NCI-H345 treated with DMSO at 0.1 percent for 48 hours (cell line): ENCODE measurements around the gene SIRT2.
"Not testable (repeated sequence)": the region's sequence is repeated elsewhere in the genome, so short reads cannot be mapped to it uniquely, and the experiment has no call there.

ENCODE experiments used
- DNase-seq: peaks from one replicate; lab custom pipeline; 2025; ENCODE audit not compliant: unreplicated experiment; lab: John Stamatoyannopoulos, UW

Gene SIRT2

DNA sequence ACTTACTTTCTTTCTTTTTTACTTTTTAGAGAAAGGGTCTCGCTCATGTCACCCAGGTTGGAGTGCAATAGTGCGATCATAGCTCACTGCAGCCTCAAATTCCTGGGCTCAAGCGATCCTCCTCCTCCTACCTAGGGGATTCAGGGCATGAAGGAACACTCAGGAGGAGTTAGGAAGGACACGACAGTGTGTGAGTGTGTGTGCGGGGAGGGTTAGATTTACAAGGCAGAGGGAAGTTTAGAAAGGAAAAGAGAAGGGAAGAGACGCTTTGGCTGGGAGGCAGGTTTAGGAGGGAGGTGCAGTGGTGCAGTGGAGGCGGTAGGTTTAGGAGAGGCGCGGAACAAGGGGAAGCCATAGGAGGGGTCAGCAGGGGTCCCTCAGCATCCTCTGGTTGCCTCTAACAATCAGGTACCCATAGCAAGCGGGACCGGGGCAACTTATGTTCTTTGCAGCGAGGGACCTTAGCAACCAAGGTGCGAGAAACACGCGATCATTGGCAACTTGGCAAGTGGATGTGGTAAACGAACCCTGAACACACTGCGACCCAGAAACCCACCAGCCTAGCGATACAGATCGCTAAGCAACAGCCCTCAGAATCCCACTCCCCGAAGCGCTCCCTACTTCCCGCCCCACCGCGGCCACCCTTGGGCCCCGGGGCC lies 501 bp downstream of the SIRT2 start:
- DNase-seq = no peak

DNA sequence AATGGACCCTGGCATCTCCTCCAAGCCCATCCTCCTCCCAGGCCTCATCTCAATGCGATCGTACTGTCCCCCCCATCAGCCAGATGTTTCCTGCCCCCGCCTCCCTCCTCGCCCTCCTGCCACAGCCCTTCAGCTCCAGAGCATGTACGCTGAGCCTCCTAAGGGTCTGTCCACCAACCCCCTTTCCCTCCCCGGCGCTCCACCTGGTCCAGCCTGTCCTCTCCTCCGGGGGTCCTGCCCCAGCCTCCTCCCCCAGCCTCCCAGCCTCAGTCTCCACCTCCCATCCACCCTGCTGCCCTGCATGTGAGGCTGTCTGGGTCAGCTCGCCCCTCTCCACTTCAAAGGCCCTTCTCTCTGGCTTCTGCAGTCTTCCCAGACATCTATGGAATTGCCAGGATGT lies 4.5 kb downstream of the SIRT2 start:
- no peak for DNase-seq

DNA sequence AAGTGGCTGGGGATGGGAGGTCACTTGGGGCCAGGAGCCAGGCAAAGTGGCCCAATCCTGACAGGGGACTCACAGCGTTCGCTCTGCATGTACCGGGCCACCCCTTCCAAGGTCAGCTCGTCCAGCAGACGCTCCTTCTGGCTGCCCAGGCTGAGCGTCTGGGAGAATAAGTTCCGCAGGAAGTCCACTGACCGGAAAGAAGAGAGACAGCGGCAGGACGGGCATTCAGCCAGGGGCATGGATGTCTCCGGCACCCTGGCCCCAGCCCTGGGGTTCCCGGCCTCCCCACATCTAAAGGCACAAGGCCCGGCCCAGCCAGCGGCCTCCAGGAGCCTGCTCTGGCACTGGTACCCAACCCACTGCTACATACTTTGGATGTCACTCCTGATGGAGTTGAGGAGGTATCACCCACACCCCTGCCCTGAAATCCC lies 6.1 kb downstream of the SIRT2 start:
- DNase-seq = no peak

DNA sequence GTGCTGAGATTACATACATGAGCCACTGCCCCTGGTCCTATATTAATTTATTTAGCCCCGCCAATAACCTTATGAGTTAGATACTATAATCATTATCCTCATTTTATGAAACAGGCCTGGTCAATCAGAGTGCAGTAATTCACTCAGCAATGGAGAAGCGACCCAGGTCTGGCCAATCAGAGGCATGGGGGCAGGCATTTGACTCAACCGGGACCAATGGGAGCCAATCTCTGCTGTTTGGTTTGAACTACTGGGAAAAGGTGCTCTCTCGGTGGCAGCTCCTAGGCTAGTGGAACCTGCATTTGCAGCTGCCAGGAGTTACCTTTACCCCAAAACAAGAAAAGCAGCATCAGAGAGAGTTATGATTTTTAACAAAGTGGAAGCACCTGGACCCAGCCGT lies 6.6 kb downstream of the SIRT2 start:
- no peak for DNase-seq

DNA sequence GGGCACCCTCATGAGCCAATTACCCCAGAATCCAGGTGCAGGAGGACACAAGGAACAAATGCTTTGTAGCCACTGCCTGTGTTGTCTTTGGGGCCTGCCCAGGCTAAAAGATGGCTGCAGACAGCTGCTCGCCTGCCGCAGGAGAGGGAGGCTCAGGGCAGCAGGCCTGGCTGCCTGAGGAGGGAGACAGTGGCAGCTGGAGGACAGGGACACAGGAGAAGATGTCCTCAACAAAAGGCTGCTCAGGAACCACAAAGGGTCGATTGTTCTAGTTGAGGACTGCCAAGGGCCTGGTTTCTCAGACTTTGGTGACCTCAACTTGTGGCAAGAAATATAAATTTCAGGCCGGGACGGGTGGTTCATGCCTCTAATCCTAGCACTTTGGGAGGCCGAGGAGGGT lies 7.6 kb downstream of the SIRT2 start:
- no peak for DNase-seq

DNA sequence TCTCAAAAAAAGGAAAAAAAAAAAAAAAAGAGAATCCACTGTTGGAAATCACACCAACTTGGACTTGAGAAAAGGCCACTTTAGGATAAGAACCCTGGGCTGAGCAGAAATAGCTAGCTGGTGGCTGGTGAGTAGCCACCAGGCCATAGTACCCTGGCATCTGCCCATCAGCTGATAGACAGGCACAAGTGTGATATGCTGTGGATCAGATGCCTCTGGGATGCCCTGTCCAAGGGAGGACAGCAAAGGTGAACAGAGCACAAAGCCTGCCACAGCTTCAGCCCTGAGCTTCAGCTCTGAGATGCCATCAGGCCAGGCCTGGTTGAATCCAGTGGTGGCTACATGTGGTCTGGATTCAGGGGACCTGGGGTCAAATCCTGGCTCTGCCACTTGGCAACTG lies 8.7 kb downstream of the SIRT2 start:
- no peak for DNase-seq

DNA sequence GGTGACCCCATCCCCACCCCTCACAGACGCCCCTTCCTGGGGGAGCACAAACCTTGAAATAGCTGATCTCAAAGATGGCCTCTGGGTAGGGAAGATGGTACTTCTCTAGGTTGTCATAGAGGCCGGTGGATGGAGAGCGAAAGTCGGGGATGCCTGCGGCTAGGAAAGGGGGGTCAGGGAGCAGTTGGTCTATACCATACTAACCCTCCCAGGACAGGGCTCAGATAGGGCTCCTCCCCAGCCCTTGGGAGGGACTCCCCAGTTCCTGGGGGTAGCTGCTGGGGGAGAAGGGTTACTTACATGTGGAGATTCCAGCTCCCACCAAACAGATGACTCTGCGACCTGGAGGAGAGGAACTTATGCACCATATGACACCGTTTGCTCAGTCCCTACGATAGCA lies 9.6 kb downstream of the SIRT2 start:
- no peak for DNase-seq

DNA sequence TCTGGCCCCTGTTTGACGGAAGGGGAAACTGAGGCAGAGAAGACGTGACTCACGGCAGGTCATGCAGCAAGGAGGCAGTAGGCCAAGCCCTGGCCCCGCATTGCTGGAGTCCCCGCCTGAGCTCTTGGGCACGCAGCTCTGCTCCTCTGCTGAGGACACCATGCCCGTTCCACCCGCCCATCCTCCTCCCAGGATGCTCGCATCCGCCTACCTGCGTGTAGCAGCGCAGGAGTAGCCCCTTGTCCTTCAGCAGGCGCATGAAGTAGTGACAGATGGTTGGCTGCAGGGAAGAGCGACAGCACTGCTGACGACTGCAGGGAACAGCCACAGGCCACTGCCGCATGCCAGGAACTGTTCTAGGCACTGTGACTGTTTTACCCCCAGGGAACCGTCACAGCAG lies 10.5 kb downstream of the SIRT2 start:
- DNase-seq = no peak

DNA sequence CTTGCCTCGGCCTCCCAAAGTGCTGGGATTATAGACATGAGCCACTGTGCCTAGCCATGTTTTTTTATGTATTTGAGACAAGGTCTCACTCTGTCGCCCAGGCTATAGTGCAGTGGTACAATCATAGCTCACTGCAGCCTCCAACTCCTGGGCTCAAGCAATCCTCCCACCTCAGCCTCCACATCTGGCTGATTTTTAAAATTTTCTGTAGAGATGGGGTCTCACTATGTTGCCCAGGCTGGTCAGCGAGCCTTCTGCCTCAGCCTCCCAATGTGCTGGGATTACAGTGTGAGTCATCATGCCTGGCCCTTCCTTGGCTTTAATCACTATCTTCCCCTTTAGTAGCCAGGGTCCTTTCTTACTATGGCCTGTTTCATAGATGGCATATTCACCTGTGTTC lies 14.7 kb downstream of the SIRT2 start:
- not testable (repeated sequence) for DNase-seq

DNA sequence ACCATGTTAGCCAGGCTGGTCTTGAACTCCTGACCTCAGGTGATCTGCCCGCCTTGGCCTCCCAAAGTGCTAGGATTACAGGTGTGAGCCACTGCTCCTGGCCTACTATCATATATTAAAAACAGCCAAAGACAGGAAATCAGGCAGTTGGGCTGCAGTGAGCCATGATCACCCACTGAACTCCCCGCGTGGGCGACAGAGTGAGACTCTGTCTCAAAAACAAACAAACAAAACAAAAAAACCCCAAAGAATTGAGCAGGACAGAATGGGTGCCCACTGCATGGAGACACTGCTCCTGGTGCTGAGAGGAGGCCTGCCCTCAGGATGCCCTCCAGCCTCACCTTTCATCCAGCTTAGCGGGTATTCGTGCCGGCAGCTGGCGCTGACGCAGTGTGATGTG lies 16.1 kb downstream of the SIRT2 start:
- no peak for DNase-seq

DNA sequence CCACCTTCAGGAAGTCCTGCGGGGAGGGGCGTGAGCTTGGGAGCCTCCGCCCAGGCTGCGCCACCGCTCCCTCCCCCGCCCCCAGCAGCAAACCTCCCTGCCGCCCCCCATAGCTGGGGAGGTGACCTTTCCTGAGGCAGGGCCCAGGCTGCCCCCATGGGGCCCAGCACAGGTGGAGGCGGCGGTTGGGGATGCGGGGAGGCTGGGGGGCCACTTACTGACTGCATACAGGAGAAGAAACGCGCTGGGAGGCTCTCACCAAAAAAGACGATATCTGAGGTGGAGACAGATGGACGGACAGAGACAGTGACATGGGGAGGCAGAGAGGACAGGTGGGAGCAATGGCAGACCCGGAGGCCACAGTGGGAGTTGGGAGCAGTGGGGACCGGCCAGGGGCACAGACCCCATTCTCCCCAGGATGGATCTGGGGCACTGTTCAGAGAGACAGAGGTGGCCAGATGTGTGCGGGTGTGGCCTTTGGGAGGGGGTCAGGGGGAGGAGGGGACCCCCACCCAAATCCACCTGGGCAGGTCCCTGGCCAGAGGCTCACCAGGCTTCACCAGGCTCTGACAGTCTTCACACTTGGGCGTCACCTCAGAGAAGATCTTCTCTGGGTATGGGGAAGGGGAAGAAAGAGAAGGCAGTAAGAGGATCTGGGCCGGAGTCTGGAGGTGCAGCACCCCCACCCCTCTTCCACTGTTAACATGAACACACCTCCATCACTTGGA lies 18.4 kb downstream of the SIRT2 start:
- DNase-seq = no peak

DNA sequence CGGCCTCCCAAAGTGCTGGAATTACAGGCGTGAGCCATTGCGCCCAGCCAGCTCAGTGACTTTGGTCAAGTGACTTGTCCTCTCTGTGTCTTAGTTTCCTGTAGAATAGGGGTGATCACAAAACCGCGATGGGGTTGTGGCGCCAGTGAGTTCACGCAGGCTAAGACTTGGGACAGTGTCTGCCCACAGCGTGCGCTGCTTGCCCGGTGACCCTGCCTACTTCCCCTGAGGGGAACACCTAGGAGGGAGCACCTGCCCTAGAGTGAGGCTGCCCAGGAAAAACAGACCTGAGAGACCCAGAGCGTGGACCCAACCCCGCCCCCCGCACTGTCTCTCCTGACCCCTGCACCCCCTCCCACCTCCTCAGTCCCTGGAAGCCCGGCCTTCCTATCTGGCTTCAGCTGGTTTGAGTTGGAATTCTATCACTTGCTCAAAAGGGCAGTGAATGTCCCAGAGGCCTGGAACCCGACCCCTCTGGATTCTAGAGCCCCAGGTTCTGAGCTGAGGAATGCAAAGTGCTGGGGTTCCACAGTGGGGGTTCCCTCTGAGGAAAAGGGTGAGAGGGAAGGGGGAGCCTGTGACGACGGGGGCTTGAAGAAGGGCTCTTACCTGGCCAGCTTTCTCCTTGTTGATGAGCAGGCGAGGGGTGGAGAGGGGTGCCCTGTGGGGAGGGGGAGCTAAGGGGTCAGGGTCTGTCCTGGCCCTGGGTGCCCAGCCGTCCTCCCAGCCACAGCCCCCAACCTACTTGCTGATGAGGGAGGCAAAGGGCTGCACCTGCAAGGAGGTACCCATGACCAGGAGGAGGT lies 19.1 kb downstream of the SIRT2 start:
- DNase-seq = no peak

DNA sequence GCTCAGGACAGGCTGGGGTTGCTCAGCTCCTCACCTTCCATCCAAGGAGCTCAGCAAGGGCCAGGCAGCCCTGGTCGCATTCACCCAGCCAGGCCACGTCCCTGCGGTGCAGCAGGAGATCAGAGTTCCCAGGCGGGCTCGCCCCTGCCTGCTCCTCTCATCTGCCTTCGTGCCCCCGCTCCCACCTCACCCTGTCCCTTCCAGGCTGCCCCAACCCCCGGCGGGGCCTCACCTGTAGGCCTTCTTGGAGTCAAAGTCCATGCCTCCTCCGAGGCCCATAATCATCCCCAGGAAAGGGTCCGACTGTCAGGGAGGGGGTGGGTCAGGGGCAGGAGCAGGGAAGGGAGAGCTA lies 20.0 kb downstream of the SIRT2 start:
- DNase-seq = no peak

DNA sequence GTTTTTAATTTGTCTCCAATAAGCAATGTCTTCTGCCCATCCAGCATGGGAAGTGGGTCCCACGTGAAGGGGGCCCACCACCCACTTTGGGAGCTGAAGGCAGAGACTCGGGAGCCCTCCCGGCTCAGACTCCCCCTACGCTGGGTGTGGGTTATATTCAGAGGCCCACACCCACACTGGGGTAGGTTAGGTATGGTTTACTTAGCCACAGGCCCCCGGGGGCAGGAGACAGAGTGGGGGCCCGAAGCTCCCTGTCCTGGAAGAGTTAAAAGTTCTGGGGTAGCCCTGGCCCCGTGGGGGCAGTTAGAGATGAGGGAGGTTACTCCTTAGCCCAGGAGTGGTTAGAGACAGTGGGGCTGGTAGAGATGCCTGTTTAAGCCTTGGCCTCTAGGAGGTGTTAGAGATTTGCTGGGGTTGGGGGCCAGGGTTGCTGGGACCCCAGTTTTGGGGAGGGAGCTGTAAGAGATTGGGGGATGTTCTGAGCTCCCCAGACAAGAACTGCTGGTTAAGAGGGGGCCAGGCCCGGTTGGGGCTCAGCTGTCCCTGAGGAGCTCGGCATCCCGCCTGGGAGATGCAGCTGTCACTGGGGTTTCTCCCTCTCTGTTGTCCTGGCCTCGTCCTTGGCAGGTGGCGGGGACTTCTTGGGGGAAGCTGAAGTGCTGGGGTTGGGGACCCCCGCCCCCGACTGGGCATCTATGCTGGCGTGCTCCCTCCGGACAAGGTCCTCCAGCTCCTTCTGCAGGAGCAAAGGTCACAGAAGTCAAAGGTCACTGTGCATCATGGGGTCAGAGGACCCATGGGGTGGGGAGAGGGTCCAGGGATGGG lies 20.6 kb downstream of the SIRT2 start:
- DNase-seq = no peak

DNA sequence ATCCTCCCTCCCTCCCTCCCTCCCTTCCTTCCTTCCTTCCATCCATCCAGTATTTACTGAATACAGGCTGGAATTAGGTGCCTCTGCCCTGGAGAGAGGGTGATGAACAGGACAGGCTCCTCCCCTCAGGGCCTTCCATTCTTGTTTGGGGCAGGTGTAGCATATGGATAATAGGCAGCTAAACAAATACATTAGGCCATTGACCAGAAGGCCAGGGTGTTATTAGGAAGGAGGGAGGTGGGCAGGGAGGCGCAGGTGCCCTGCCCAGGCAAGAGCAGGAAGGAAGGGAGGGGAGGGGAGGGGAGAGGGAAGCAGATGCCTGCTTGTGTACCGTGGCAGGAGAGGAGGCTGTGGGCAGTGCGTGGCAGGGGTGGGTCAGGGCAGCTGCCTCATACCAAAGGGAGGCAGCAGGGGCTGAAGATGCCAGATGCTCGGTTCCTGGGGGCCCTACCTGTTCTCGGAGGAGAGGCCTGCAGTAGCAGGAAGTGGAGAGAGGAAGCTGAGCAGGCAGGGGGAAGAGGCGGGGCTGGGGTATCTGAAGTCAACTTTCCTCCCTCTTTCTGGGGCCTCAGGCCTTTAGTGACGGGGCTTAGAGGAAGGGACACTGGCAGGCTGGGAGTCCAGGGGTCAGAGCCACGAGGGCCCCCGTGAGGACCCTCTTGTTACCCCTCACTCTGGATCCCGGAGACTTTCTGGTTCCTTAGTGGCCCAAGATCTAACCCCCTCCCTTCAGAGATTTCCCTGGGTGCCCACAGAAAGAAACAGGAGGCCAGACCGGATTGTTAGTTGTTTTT lies 21.4 kb downstream of the SIRT2 start, which contains the start of gene RINL:
Gene RINL, minus strand, starts transcription at position 495 of the 794 bp plus-strand sequence. CDS start 1,533 bp downstream, outside the sequence.
- DNase-seq = peak; percentile 71

DNA sequence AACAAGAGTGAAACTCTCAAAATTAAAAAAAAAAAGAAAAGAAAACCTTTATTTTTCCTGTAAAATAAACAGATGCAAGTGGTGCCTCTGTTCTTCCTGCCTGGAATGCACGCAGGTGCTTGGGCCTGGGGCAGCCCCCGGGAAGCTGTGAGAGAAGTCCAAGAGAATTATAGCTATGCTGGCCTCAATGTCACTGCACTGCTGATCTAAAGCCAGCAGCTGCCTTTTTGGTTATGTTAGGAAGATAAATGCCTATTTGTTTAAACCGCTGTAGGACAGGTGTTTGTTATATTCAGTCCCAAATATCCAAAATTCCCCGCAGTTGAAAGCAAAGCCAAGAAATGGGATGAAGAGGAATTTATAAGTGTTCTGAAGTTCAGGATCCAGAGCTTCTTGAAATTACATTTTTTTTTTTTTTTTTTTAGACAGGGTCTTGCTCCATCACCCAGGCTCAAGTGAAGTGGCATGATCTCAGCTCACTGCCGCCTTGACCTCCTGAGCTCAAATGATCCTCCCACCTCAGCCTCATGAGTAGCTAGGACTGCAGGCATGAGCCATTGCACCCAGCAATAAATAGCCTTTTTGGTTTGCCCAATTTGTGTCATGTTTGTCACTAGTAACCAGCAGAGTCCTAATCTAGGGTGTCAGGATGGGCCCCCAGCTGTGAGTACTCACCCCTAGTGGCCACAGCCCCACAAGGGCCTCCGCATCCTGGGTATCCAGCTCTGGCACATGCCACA lies 23.6 kb downstream of the SIRT2 start:
- DNase-seq = no peak

DNA sequence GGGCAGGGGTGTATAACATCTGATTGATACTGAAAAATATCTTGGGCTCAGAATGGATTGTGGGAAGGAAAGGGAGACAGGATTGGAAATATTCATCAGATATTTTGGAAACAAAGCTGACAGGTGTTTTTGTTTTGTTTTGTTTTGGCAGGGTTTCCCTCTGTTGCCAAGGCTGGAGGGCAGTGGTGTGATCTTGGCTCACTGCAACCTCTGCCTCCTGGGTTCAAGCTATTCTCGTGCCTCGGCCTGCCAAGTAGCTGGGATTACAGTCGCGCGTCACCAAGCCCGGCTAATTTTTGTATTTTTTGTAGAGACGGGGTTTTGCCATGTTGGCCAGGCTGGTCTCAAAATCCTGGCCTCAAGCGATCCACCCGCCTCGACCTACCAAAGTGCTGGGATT lies 26.0 kb downstream of the SIRT2 start:
- not testable (repeated sequence) for DNase-seq

DNA sequence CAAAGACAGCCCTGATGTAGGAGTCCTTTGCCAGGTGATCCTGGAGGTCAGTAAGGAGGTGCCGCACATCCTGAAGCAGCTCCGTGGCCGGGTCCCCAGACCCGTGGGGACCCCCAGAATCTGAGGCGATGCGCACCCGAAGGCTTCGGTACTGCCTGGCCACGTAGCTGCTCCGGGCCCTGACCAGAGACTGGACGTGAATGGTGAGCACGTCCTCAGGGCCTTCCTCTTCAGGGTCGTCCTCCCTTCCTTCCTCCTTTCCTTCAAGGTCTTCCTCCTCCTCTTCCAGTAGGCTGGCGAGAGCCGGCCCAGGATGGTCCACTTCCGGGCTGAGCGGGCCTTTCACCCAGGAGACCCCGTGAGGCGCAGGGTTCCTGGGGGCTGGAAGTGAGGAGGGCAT lies 28.8 kb downstream of the SIRT2 start:
- no peak for DNase-seq

DNA sequence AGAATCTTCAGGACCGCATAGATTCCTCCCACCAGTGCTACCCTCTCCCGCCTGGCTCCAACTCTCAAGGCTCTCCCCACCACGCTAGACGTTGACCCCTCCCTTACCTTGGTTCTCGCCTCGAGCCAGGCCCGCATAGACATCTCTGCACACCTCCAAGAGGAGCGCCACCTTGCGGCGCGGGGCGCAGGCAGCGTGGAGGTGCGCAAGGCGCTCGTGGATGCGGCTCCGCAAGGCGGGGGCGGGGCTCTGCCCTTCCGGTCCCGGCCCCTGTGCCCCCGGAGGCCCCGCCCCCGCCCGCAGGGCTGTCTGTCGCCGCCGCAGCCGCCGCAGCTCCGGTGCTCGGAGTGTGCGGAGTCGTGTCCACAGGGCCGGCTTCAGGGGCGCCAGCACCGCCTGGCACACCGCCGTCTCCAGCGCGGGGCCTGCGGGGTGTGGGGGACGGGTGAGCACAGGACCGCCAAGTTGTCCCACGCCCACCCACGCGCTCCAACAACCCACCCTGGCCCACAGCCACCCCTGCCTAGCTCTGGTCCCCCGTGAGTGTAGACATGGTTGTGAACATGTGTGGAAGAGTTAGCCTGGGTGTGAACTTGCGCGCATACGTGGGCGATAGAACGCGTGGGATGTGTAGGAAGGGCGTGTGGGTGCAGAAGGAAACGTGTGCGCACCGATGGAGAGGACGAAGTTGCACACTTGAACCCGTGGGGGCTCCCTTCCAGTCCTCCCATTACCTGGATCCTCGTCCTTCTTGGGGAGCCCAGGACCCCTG lies 29.4 kb downstream of the SIRT2 start:
- DNase-seq = peak; percentile 45
